ENCODE measurements around the gene IRS2.

IRS2 gene

DNA sequence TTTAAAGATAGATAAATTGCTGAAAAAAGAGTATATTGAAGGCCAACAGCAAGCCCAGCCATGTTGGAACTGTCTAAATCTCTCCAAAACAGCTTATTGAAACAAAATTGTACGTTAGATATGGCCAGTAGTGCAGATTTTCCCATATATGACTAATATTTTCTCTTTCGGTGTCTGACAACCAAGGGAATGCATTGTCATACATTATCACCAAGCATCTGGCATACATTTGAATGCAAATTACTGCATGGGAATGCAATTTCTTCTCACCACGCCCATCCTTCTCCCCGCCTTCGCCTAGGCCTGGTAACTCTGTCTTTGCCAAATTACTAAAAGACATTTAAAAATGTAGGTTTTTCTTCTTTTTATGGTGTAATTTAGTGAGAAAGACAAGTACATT, 32.5 kb upstream of the IRS2 start:
- 96% methylated on average over 2 of the region's 5 CpGs for WGBS
- no peak overlapping the region for H2BK120ac ChIP-seq (ENCODE audit: low read depth, low read length)

DNA sequence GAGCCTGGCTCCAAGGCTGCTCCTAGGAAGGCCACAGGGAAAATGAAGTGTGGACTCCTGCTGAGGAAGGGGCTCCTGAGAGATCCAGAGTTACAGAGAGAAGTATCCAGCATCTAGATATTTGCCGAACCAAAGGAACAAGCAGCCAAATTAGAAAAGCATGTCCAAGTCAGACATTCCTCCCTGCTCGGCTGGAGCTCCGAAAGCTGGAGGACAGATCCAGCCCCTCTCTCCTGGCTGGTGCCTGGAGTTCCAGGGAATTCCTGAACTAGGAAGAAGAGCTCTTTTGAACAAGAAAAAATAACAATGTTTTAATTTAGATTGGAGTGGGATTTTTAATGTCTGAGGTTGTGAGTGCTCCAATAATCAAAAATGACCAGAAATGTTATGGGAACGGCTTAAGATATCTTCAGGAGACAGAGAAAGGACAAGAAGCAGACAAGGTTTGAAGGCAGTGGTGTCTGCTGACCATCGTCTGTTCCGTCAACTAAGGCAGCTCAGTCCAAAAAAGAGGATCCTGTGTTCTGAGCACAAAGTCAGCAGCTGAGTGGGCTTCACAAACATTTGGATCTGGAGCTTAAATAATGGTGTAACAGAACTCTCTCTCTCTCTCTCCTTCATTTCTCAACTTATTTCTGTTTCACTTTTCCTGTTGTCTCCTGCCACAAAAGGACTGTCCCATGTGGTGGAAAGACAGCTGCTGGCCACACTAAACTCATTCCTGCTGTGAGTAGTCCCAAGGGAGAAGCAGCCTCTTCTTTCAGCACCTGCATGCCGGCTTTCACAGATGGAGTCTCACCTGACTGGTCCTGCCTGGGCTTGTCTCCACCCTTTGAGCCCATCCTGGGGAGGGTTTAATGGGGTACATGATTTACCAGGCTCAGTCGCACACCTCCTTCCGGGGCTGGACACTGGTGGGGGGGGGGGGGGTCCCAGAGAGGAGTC, 31.5 kb upstream of the IRS2 start:
- no peaks in the 10 kb centered on the region for H3K36me3 ChIP-seq (ENCODE audit: control insufficient read depth in 1 of 2, insufficient read depth in 2 of 2, low read depth in 1 of 2, low read length in 2 of 2)
- H3K9ac ChIP-seq (ENCODE audit: low read length) = no peak overlapping the region
- no peak overlapping the region for H3K4ac ChIP-seq (ENCODE audit: low read depth in 1 of 2, low read length in 2 of 2)
- no peak overlapping the region for H3K27ac ChIP-seq (ENCODE audit: low read length, poor library complexity, severe bottlenecking)
- 71% methylated on average over 9 of the region's 9 CpGs for WGBS
- H3K9me3 ChIP-seq (ENCODE audit: control insufficient read depth, low read length) = no peaks in the 10 kb centered on the region
- H4K91ac ChIP-seq (ENCODE audit: low read length) = no peak overlapping the region
- H2BK5ac ChIP-seq (ENCODE audit: low read depth, low read length, poor library complexity, severe bottlenecking) = no peak overlapping the region
- no peak for DNase-seq
- H2AFZ ChIP-seq (ENCODE audit: low read depth, low read length) = no peak overlapping the region
- peak overlapping the region; percentile 62 for H2BK15ac ChIP-seq (ENCODE audit: low read depth, poor library complexity, severe bottlenecking)
- H3K4me3 ChIP-seq (ENCODE audit: insufficient read depth in 1 of 2, low read depth in 1 of 2, low read length in 2 of 2) = no peak overlapping the region
- H2AK5ac ChIP-seq (ENCODE audit: low read length, severe bottlenecking) = no peak overlapping the region
- H3K23ac ChIP-seq (ENCODE audit: low read length in 2 of 2) = no peak overlapping the region
- no peak overlapping the region for H3K4me2 ChIP-seq (ENCODE audit: low read length, poor library complexity, severe bottlenecking)
- peaks cover 3% of the 10 kb centered on the region for H3K4me1 ChIP-seq (ENCODE audit: control insufficient read depth, insufficient read depth, low read depth, low read length)
- no peak overlapping the region for H4K8ac ChIP-seq (ENCODE audit: low read length)
- H3K27me3 ChIP-seq (ENCODE audit: control insufficient read depth in 1 of 2, insufficient read depth in 1 of 2, low read length in 2 of 2) = no peaks in the 10 kb centered on the region
- H3K14ac ChIP-seq (ENCODE audit: low read length in 2 of 2) = no peak overlapping the region
- no peaks in the 10 kb centered on the region for H3K79me1 ChIP-seq (replicated peaks; ENCODE audit: low read length, poor library complexity, severe bottlenecking)
- no peak overlapping the region for H2BK12ac ChIP-seq (ENCODE audit: low read length in 2 of 2)
- H2BK120ac ChIP-seq (ENCODE audit: low read depth, low read length) = no peak overlapping the region
- no peak overlapping the region for H3K18ac ChIP-seq (ENCODE audit: low read depth in 1 of 2, low read length in 2 of 2)

More for the DNA sequence above, 32.5 kb upstream of the IRS2 start:
- Histone ChIP-seq H4K91ac (ENCODE audit: low read length) (no peak overlapping the region), H3K4me3 (ENCODE audit: insufficient read depth in 1 of 2, low read depth in 1 of 2, low read length in 2 of 2) (no peak overlapping the region), H2BK12ac (ENCODE audit: low read length in 2 of 2) (no peak overlapping the region), H3K9ac (ENCODE audit: low read length) (no peak overlapping the region), H3K27me3 (ENCODE audit: control insufficient read depth in 1 of 2, insufficient read depth in 1 of 2, low read length in 2 of 2) (no peaks in the 10 kb centered on the region), H3K4me1 (ENCODE audit: control insufficient read depth, insufficient read depth, low read depth, low read length) (peaks cover 3% of the 10 kb centered on the region), H2AK5ac (ENCODE audit: low read length, severe bottlenecking) (no peak overlapping the region), H3K18ac (ENCODE audit: low read depth in 1 of 2, low read length in 2 of 2) (no peak overlapping the region), H3K9me3 (ENCODE audit: control insufficient read depth, low read length) (no peaks in the 10 kb centered on the region), H2BK5ac (ENCODE audit: low read depth, low read length, poor library complexity, severe bottlenecking) (no peak overlapping the region), H3K4me2 (ENCODE audit: low read length, poor library complexity, severe bottlenecking) (no peak overlapping the region), H3K23ac (ENCODE audit: low read length in 2 of 2) (no peak overlapping the region), H3K27ac (ENCODE audit: low read length, poor library complexity, severe bottlenecking) (no peak overlapping the region), H2AFZ (ENCODE audit: low read depth, low read length) (no peak overlapping the region), H2BK15ac (ENCODE audit: low read depth, poor library complexity, severe bottlenecking) (no peak overlapping the region), H3K14ac (ENCODE audit: low read length in 2 of 2) (no peak overlapping the region), H3K79me1 (replicated peaks; ENCODE audit: low read length, poor library complexity, severe bottlenecking) (no peaks in the 10 kb centered on the region), H4K8ac (ENCODE audit: low read length) (no peak overlapping the region), H3K4ac (ENCODE audit: low read depth in 1 of 2, low read length in 2 of 2) (no peak overlapping the region), H3K36me3 (ENCODE audit: control insufficient read depth in 1 of 2, insufficient read depth in 2 of 2, low read depth in 1 of 2, low read length in 2 of 2) (no peaks in the 10 kb centered on the region)
- no peak for DNase-seq

DNA sequence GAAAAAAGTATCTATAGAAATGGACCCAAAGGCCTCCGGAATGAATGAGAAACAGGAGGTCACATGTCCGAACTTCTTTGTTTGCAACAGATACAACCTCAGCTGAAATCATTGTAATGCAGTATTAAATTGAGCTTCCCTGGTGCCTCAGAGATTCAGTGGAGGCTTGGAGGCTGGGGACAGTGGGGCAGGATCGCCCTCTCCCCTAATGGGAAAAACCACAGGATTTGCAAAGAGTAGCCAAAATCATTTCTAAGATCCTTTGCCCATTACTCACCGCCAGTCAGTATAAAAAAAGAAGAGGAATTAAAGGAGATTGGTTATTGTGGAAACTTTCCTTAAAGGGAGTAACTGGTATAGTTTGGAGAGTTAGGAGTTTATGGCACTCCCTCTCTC, 30.4 kb upstream of the IRS2 start:
- H2BK120ac ChIP-seq (ENCODE audit: low read depth, low read length) = no peak overlapping the region
- no peak overlapping the region for H3K23ac ChIP-seq (ENCODE audit: low read length in 2 of 2)
- no peak overlapping the region for H3K9ac ChIP-seq (ENCODE audit: low read length)
- H2AFZ ChIP-seq (ENCODE audit: low read depth, low read length) = no peak overlapping the region
- H3K4me1 ChIP-seq (ENCODE audit: control insufficient read depth, insufficient read depth, low read depth, low read length) = peaks cover 5% of the 10 kb centered on the region
- no peak overlapping the region for H3K4me3 ChIP-seq (ENCODE audit: insufficient read depth in 1 of 2, low read depth in 1 of 2, low read length in 2 of 2)
- H3K14ac ChIP-seq (ENCODE audit: low read length in 2 of 2) = no peak overlapping the region
- no peak overlapping the region for H3K4me2 ChIP-seq (ENCODE audit: low read length, poor library complexity, severe bottlenecking)
- no peak for DNase-seq
- H3K36me3 ChIP-seq (ENCODE audit: control insufficient read depth in 1 of 2, insufficient read depth in 2 of 2, low read depth in 1 of 2, low read length in 2 of 2) = no peaks in the 10 kb centered on the region
- no peak overlapping the region for H4K8ac ChIP-seq (ENCODE audit: low read length)
- H3K27me3 ChIP-seq (ENCODE audit: control insufficient read depth in 1 of 2, insufficient read depth in 1 of 2, low read length in 2 of 2) = no peaks in the 10 kb centered on the region
- 90% methylated on average over 3 of the region's 4 CpGs for WGBS
- H2AK5ac ChIP-seq (ENCODE audit: low read length, severe bottlenecking) = no peak overlapping the region
- no peaks in the 10 kb centered on the region for H3K9me3 ChIP-seq (ENCODE audit: control insufficient read depth, low read length)
- no peak overlapping the region for H2BK5ac ChIP-seq (ENCODE audit: low read depth, low read length, poor library complexity, severe bottlenecking)
- no peak overlapping the region for H2BK15ac ChIP-seq (ENCODE audit: low read depth, poor library complexity, severe bottlenecking)
- no peak overlapping the region for H3K27ac ChIP-seq (ENCODE audit: low read length, poor library complexity, severe bottlenecking)
- H4K91ac ChIP-seq (ENCODE audit: low read length) = no peak overlapping the region
- no peaks in the 10 kb centered on the region for H3K79me1 ChIP-seq (replicated peaks; ENCODE audit: low read length, poor library complexity, severe bottlenecking)
- no peak overlapping the region for H3K4ac ChIP-seq (ENCODE audit: low read depth in 1 of 2, low read length in 2 of 2)
- no peak overlapping the region for H3K18ac ChIP-seq (ENCODE audit: low read depth in 1 of 2, low read length in 2 of 2)
- no peak overlapping the region for H2BK12ac ChIP-seq (ENCODE audit: low read length in 2 of 2)

DNA sequence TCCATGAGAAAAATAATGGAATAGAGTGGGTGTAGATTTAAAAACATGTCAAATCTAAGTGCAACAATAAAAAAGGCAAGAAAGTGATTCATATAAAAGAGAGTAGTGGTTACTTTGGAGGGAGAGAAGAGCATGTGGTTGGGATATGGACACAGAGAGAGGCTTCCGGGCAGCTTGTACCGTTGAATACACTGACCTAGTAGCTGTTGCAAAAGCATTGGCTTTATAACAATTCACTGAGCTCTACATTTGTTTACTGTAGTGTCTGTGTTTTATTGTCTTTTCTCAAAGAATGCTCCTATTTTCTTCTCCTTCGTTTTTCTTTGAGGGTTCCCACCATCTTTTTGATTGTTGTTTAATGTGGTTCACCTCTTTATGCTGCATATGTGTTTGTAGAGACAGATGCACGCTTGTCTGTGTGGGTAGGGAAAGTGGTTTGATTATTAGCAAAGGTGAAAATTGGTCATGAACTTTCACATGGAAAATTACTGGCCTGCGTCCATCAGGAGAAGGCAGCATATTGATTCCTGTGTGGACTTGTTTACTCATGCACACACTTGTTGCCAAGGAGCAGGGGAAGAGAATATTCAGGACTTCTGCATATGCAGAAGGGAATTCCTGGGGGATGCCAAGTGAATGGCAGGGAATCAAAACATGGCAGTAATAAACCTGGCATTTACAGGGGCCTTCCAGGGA, 29.9 kb upstream of the IRS2 start:
- Histone ChIP-seq H4K8ac (ENCODE audit: low read length) (no peak overlapping the region), H3K4me2 (ENCODE audit: low read length, poor library complexity, severe bottlenecking) (no peak overlapping the region), H3K9ac (ENCODE audit: low read length) (no peak overlapping the region), H2AK5ac (ENCODE audit: low read length, severe bottlenecking) (no peak overlapping the region), H2AFZ (ENCODE audit: low read depth, low read length) (no peak overlapping the region), H3K36me3 (ENCODE audit: control insufficient read depth in 1 of 2, insufficient read depth in 2 of 2, low read depth in 1 of 2, low read length in 2 of 2) (no peaks in the 10 kb centered on the region), H2BK12ac (ENCODE audit: low read length in 2 of 2) (no peak overlapping the region), H3K4me1 (ENCODE audit: control insufficient read depth, insufficient read depth, low read depth, low read length) (peaks cover 5% of the 10 kb centered on the region), H2BK120ac (ENCODE audit: low read depth, low read length) (no peak overlapping the region), H2BK15ac (ENCODE audit: low read depth, poor library complexity, severe bottlenecking) (no peak overlapping the region), H3K9me3 (ENCODE audit: control insufficient read depth, low read length) (no peaks in the 10 kb centered on the region), H3K4ac (ENCODE audit: low read depth in 1 of 2, low read length in 2 of 2) (no peak overlapping the region), H4K91ac (ENCODE audit: low read length) (no peak overlapping the region), H3K4me3 (ENCODE audit: insufficient read depth in 1 of 2, low read depth in 1 of 2, low read length in 2 of 2) (no peak overlapping the region), H3K27ac (ENCODE audit: low read length, poor library complexity, severe bottlenecking) (no peak overlapping the region), H3K23ac (ENCODE audit: low read length in 2 of 2) (no peak overlapping the region), H3K18ac (ENCODE audit: low read depth in 1 of 2, low read length in 2 of 2) (no peak overlapping the region), H3K14ac (ENCODE audit: low read length in 2 of 2) (no peak overlapping the region), H3K79me1 (replicated peaks; ENCODE audit: low read length, poor library complexity, severe bottlenecking) (no peaks in the 10 kb centered on the region), H2BK5ac (ENCODE audit: low read depth, low read length, poor library complexity, severe bottlenecking) (no peak overlapping the region), H3K27me3 (ENCODE audit: control insufficient read depth in 1 of 2, insufficient read depth in 1 of 2, low read length in 2 of 2) (no peaks in the 10 kb centered on the region)
- WGBS = 84% methylated on average over 5 of the region's 5 CpGs
- no peak for DNase-seq

All from mesenchymal stem cell (in vitro differentiated cells and primary cell).